ENCODE results near the gene HEYL. TPM values are rescaled to one million over a fixed set of nuclear protein-coding genes. Genes with fewer than 3 reads are reported as not detected.

HEYL gene
- total and polyA plus RNA-seq, 8 donors, result 12.0 to 34.6 (median 31.3) TPM

GRCh38 chr1:39655578-39656268 lies 16.3 kb upstream of the HEYL start:
- Histone ChIP-seq H3K4me3 (no peak overlapping the region), H3K27me3 (no peaks in the 10 kb centered on the region), H3K36me3 (no peaks in the 10 kb centered on the region), H3K9me3 (no peaks in the 10 kb centered on the region), H3K27ac (no peak overlapping the region), H3K4me1 (peaks cover 0 to 5% (median 0%) of the 10 kb centered on the region in 3 donors)
- DNase-seq (no peak), ATAC-seq (no peak), FAIRE-seq (no peak)
- WGBS, 2 donors, result 78 to 83% methylated on average over 5 of the region's 5 CpGs
- intact Hi-C loops (cut with DNase I), result loop anchor here in 1 of 3 donors (10.0 kb wide), 1 partner anchor 61 kb away; no protein-coding TSS in a partner anchor
- no peak for TF ChIP-seq CTCF (IDR thresholded peaks at IDR 0.05)

- H3K4me1 ChIP-seq, result peaks cover 0 to 5% (median 0%) of the 10 kb centered on the region in 3 donors
- ATAC-seq (no peak), DNase-seq (no peak), FAIRE-seq (no peak)
- no peaks in the 10 kb centered on the region for H3K27me3 ChIP-seq
- H3K9me3 ChIP-seq, result no peaks in the 10 kb centered on the region
- 71 to 72% methylated on average over 7 of the region's 7 CpGs for WGBS, 2 donors
- intact Hi-C loops (cut with DNase I), result loop anchor here in 2 of 3 donors (5.0 to 10.0 kb wide), 2 partner anchors 47 to 59 kb away; no protein-coding TSS in a partner anchor
- H3K27ac ChIP-seq, result no peak overlapping the region
- no peak overlapping the region for H3K4me3 ChIP-seq
- no peaks in the 10 kb centered on the region for H3K36me3 ChIP-seq
- no peak for TF ChIP-seq CTCF (IDR thresholded peaks at IDR 0.05)
Measured at GRCh38 chr1:39654291-39654690, 14.8 kb upstream of the HEYL start.

GRCh38 chr1:39653546-39654031 lies 14.1 kb upstream of the HEYL start:
- ATAC-seq (peak; percentile 73 to 88 (median 86)), DNase-seq (peak; percentile 65 to 85 (median 79)), FAIRE-seq (no peak)
- peaks cover 0 to 7% (median 4%) of the 10 kb centered on the region in 3 donors for H3K4me1 ChIP-seq
- no peak overlapping the region for H3K4me3 ChIP-seq
- no peak overlapping the region for H3K27ac ChIP-seq
- no peaks in the 10 kb centered on the region for H3K36me3 ChIP-seq
- no peaks in the 10 kb centered on the region for H3K9me3 ChIP-seq
- intact Hi-C loops (cut with DNase I), result loop anchor here in 2 of 3 donors (5.0 to 10.0 kb wide), 2 partner anchors 46 to 59 kb away; no protein-coding TSS in a partner anchor
- H3K27me3 ChIP-seq, result no peaks in the 10 kb centered on the region
- TF ChIP-seq CTCF (IDR thresholded peaks at IDR 0.05), result peak; percentile 79 to 91 (median 85)
- WGBS, 2 donors, result 2% methylated on average over 8 of the region's 8 CpGs

GRCh38 chr1:39652554-39652953 lies 13.1 kb upstream of the HEYL start:
- no peaks in the 10 kb centered on the region for H3K9me3 ChIP-seq
- H3K27ac ChIP-seq, result no peak overlapping the region
- WGBS, 2 donors, result 84 to 90% methylated on average over 2 of the region's 2 CpGs
- H3K4me1 ChIP-seq, result peaks cover under 1 to 14% (median 10%) of the 10 kb centered on the region in 3 donors
- FAIRE-seq, result no peak
- no peaks in the 10 kb centered on the region for H3K27me3 ChIP-seq
- DNase-seq, result no peak
- intact Hi-C loops (cut with DNase I), result loop anchor here in 2 of 3 donors (5.0 to 10.0 kb wide), 2 partner anchors 45 to 58 kb away; no protein-coding TSS in a partner anchor
- no peak overlapping the region for H3K4me3 ChIP-seq
- TF ChIP-seq CTCF (IDR thresholded peaks at IDR 0.05), result no peak
- H3K36me3 ChIP-seq, result no peaks in the 10 kb centered on the region
- ATAC-seq, result no peak

- 75 to 86% methylated on average over 6 of the region's 6 CpGs for WGBS, 2 donors
- no peaks in the 10 kb centered on the region for H3K27me3 ChIP-seq
- TF ChIP-seq CTCF (IDR thresholded peaks at IDR 0.05), result no peak
- H3K27ac ChIP-seq, result no peak overlapping the region
- no peak for DNase-seq
- H3K4me1 ChIP-seq, result peaks cover 5 to 19% (median 15%) of the 10 kb centered on the region in 3 donors
- no peaks in the 10 kb centered on the region for H3K9me3 ChIP-seq
- intact Hi-C loops (cut with DNase I), result loop anchor here in 2 of 3 donors (5.0 to 10.0 kb wide), 2 partner anchors 45 to 57 kb away; no protein-coding TSS in a partner anchor
- no peak overlapping the region for H3K4me3 ChIP-seq
- no peak for ATAC-seq
- FAIRE-seq, result no peak
- no peaks in the 10 kb centered on the region for H3K36me3 ChIP-seq
Measured at GRCh38 chr1:39652105-39652504, 12.7 kb upstream of the HEYL start.

Measured in pancreas (tissue), 10 donors.